ENCODE measurements around the gene C9orf50. TPM values are rescaled to one million over a fixed set of nuclear protein-coding genes. Genes with fewer than 3 reads are reported as not detected.
A peak's percentile ranks its signal among the peaks of the same experiment; 100 is the strongest.

C9orf50 gene
- total RNA-seq, 1 experiment from 2014 or later = not detected

GRCh38 chr9:129619787-129620668 lies 873 bp downstream of the C9orf50 start:
- Histone ChIP-seq H3K4me1 (ENCODE audit: insufficient read depth, low read length) (0 out of 2 replicates have a peak, but pooled peaks cover 2% of the 10 kb centered on the region), H3K9ac (ENCODE audit: extremely low read depth, insufficient read length, low read length) (no peak overlapping the region), H3K79me1 (ENCODE audit: insufficient read depth, low read depth, low read length, poor library complexity, severe bottlenecking) (no peaks in the 10 kb centered on the region), H3K4ac (ENCODE audit: low read depth, low read length) (no peak overlapping the region), H2AFZ (ENCODE audit: low read length) (no peak overlapping the region), H2BK5ac (ENCODE audit: insufficient read length, low read length) (no peak overlapping the region), H2BK120ac (ENCODE audit: low read depth, low read length, poor library complexity, severe bottlenecking) (no peak overlapping the region), H3K9me3 (ENCODE audit: control insufficient read depth, low read depth, low read length) (no peaks in the 10 kb centered on the region), H3K56ac (ENCODE audit: insufficient read length, low read depth, low read length) (no peak overlapping the region), H3K18ac (ENCODE audit: insufficient read length, low read depth, low read length) (no peak overlapping the region), H4K91ac (ENCODE audit: insufficient read length, low read depth, low read length) (no peak overlapping the region), H3K79me2 (ENCODE audit: insufficient read depth, low read length) (no peaks in the 10 kb centered on the region), H3K27ac (ENCODE audit: insufficient read length, low read depth, low read length) (no peak overlapping the region), H3K14ac (ENCODE audit: insufficient read depth, low read length) (no peak overlapping the region; the same call in 1 of the 2 replicates), H4K5ac (ENCODE audit: insufficient read length, low read depth, low read length) (no peak overlapping the region), H2BK12ac (ENCODE audit: insufficient read length, low read depth, low read length) (no peak overlapping the region), H4K8ac (replicated peaks; ENCODE audit: insufficient read length, low read depth, low read length) (no peak overlapping the region), H3K4me2 (ENCODE audit: insufficient read depth, insufficient read length, low read length) (peak overlapping the region; percentile 51), H2AK5ac (ENCODE audit: insufficient read length, low read length) (no peak overlapping the region), H4K20me1 (ENCODE audit: control insufficient read depth, insufficient read depth, insufficient read length) (no peaks in the 10 kb centered on the region), H2BK20ac (ENCODE audit: low read depth, low read length, poor library complexity, severe bottlenecking) (no peak overlapping the region), H3T11ph (ENCODE audit: low read length) (no peak overlapping the region), H3K27me3 (ENCODE audit: insufficient read depth, low read length) (peaks cover 22% of the 10 kb centered on the region), H3K23me2 (ENCODE audit: insufficient read length, low read depth, low read length, poor library complexity, severe bottlenecking) (peaks cover 7% of the 10 kb centered on the region), H3K23ac (ENCODE audit: insufficient read length, low read depth, low read length) (no peak overlapping the region), H2BK15ac (ENCODE audit: low read depth, low read length) (no peak overlapping the region)
- peaks cover 11 to 12% of the 10 kb centered on the region in 2 experiments for H3K4me1 Mint-ChIP-seq
- DNase-seq = peak; percentile 57
- no CpG with 5 or more reads among the region's 82 CpGs for whole genome bisulfite sequencing (ENCODE audit: extremely low coverage, insufficient read length, low lambda C conversion rate)
- H3K4me3 Mint-ChIP-seq = peak overlapping the region; percentile 54 to 75
- H3K27me3 Mint-ChIP-seq (ENCODE audit: low read depth) = peaks cover 60% of the 10 kb centered on the region
- peaks cover 0 to 7% of the 10 kb centered on the region in 2 experiments; a peak in 3 of 5 replicates for H3K9me3 Mint-ChIP-seq
- peak; percentile 40; the same call in 2 of the 3 replicates for TF ChIP-seq CTCF (conservative IDR thresholded peaks at IDR 0.05)
- H3K36me3 Mint-ChIP-seq (ENCODE audit: insufficient read depth in 1 of 3, low read depth in 3 of 3) = no peaks in the 10 kb centered on the region; a peak in 2 of 7 replicates
- H3K27ac Mint-ChIP-seq = no peak overlapping the region

Measured in H9 (cell line).